ENCODE measurements around the gene TTC4.

DNA sequence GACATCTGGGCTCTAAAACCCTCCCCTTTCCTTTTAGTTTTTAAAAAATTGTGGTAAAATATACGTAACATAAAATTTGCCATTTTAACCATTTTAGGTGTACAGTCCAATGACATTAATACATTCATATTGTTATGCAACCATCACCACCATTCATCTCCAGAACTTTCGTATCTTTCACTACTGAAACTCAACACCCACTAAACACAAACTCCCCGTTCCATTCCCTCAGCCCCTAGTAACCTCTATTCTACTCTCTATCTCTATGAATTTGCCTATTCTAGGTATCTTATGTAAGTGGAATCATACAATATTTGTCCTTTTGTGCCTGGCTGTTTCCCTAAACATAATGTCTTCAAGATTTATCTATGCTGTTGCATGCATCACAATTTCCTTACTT is 19.4 kb upstream of the TTC4 start:
- no peak for TF ChIP-seq CTCF (IDR thresholded peaks at IDR 0.05 in 8 of 11, conservative IDR thresholded peaks at IDR 0.05 in 3 of 11)
- TF ChIP-seq POLR2A (IDR thresholded peaks at IDR 0.05): no peak

All from spleen (tissue), 7 donors.